GM12878 (cell line): ENCODE data around the gene COL18A1. TPM values are rescaled to one million over a fixed set of nuclear protein-coding genes. Genes with fewer than 3 reads are reported as not detected.

Experiments
- ATAC-seq: fragments of 200-7000 bp; cut with Tn5 transposase; 3 replicates; pipeline ENCODE4 v1.9.1; 2020; ENCODE audit warnings: mild to moderate bottlenecking, moderate library complexity
- BruUV-seq: library from RNA; stranded (reverse); fragments of 400-500 nt; replicated peaks from 2 replicates; lab custom pipeline; 2021; lab: Mats Ljungman, UMichigan
- CTCF ChIA-PET: fragments of 300-600 bp; sonication (Branson Sonifier 250); formaldehyde crosslinking; extraction: SDS; loops from one replicate; lab custom pipeline; 2021; ENCODE audit warnings: inconsistent platforms; lab: Yijun Ruan, JAX
- POLR2A ChIA-PET: fragments of 350-600 bp; formaldehyde crosslinking; extraction: SDS; loops from one replicate; lab custom pipeline; 2021; ENCODE audit warnings: inconsistent platforms; lab: Charles Lee
- RAD21 ChIA-PET: fragments of 300-600 bp; sonication (Branson Sonifier 250); formaldehyde crosslinking; loops from one replicate; lab custom pipeline; 2023; ENCODE audit warnings: antibody characterized with exemption; ENCODE audit not compliant: unreplicated experiment; lab: Charles Lee
- SMC1A ChIA-PET: fragments of 300-600 bp; sonication (Branson Sonifier 250); formaldehyde crosslinking; loops from one replicate; lab custom pipeline; 2023; ENCODE audit not compliant: unreplicated experiment, uncharacterized antibody; lab: Charles Lee
- DNase-seq: peaks from one replicate; pipeline ENCODE4 v3.0.0-alpha.2; 2011; ENCODE audit warnings: low read depth, low spot score
- FAIRE-seq: peaks from 3 replicates; lab custom pipeline; 2011; peaks lifted over from hg19 to GRCh38; lab: Jason Lieb, UNC
- H2AFZ ChIP-seq: 2 replicates; pipeline ENCODE4 v1.6.0; 2011; ENCODE audit warnings: low read depth, low read length, control low read depth; ENCODE audit not compliant: control insufficient read depth
- H3K27ac ChIP-seq: 2 replicates; pipeline ENCODE4 v1.5.1; 2011; ENCODE audit warnings: control low read depth; ENCODE audit not compliant: control insufficient read depth, insufficient read depth
- H3K27me3 ChIP-seq, 2 experiments: replicated peaks in 1 of 2; 2 replicates each; pipeline versions ENCODE4 v1.6.0 to v1.6.1; 2011; ENCODE audit warnings: low read length in 1 of 2; ENCODE audit not compliant: control insufficient read depth in 2 of 2, insufficient read depth in 2 of 2
- H3K36me3 ChIP-seq, 2 experiments: 2 replicates each; pipeline ENCODE4 v1.5.1; 2011; ENCODE audit warnings: low read length in 1 of 2; ENCODE audit not compliant: control insufficient read depth in 2 of 2, insufficient read depth in 2 of 2
- H3K4me1 ChIP-seq: 2 replicates; pipeline ENCODE4 v1.6.1; 2011; ENCODE audit warnings: mild to moderate bottlenecking, low read length, moderate library complexity, mixed read lengths; ENCODE audit not compliant: control insufficient read depth, insufficient read depth
- H3K4me2 ChIP-seq: 2 replicates; pipeline ENCODE4 v1.6.0; 2011; ENCODE audit warnings: control low read depth; ENCODE audit not compliant: control insufficient read depth, insufficient read depth
- H3K4me3 ChIP-seq: fragments of 200-600 bp; sonication (generic); 2 replicates; pipeline ENCODE4 v1.5.1; 2016
- H3K79me2 ChIP-seq: 2 replicates; pipeline ENCODE4 v1.6.0; 2011; ENCODE audit warnings: low read length; ENCODE audit not compliant: control insufficient read depth, insufficient read depth
- H3K9ac ChIP-seq: 2 replicates; pipeline ENCODE4 v1.8.0; 2011; ENCODE audit warnings: low read length, control low read depth, mixed read lengths; ENCODE audit not compliant: control insufficient read depth, insufficient read depth
- H3K9me3 ChIP-seq: replicated peaks from 3 replicates; pipeline ENCODE4 v1.5.1; 2011; ENCODE audit warnings: mild to moderate bottlenecking, low read length; ENCODE audit not compliant: control insufficient read depth, insufficient read depth
- H4K20me1 ChIP-seq: 2 replicates; pipeline ENCODE4 v1.6.0; 2011; ENCODE audit not compliant: control insufficient read depth, insufficient read depth
- BCL3 ChIP-seq: IDR thresholded peaks from 2 replicates; pipeline ENCODE4 v1.6.1; 2011; ENCODE audit warnings: borderline replicate concordance, low read depth, mild to moderate bottlenecking, moderate library complexity, low read length; ENCODE audit not compliant: insufficient read depth, poor library complexity, severe bottlenecking
- ESRRA ChIP-seq: IDR thresholded peaks from 2 replicates; pipeline ENCODE4 v1.6.1; 2012; ENCODE audit warnings: mild to moderate bottlenecking, low read length, improper control_type of control experiment
- HDAC2 ChIP-seq: fragments of 200-600 bp; sonication (generic); IDR thresholded peaks from 2 replicates; pipeline ENCODE4 v1.6.1; 2017
- SKIL ChIP-seq: fragments of 450-650 bp; IDR thresholded peaks from 2 replicates; pipeline ENCODE4 v1.6.1; 2017; ENCODE audit warnings: mild to moderate bottlenecking, low read depth, inconsistent platforms; ENCODE audit not compliant: poor library complexity, severe bottlenecking
- WGBS: methylation state at CpG from one replicate; pipeline ENCODE4 v1.1.6; 2016; ENCODE audit warnings: low lambda C conversion rate; ENCODE audit not compliant: insufficient replicate concordance, insufficient coverage; ENCODE audit errors: missing lambda C conversion rate; 5-methylcytosine and 5-hydroxymethylcytosine counted together
- in situ Hi-C: fragments of 300-500 bp; cut with MboI; formaldehyde crosslinking; loops from 9 replicates; pipeline ENCODE4 v1.14.3; 2018; ENCODE audit warnings: mixed read lengths
- intact Hi-C: fragments of 100-400 bp; cut with micrococcal nuclease; formaldehyde crosslinking; loops from one replicate; pipeline ENCODE4 v1.14.2; 2022; ENCODE audit not compliant: unreplicated experiment
- polyA plus RNA-seq, 11 experiments: library from polyadenylated mRNA; depleted of rRNA in 4 of 11; unstranded in 6 of 11; stranded (reverse) in 5 of 11; fragments of >200 nt; fragmentation: Nextera tagmentation in 4 of 11; fragmentation: Illumina TruSeq in 1 of 11; extraction: Ambion mirVana in 4 of 11; extraction: Trizol in 1 of 11; gene quantifications; 1 replicate in 1 of 11; 2 replicates in 10 of 11; pipeline versions ENCODE4 v1.2.1 to v1.2.3, GENCODE V29; 2011 to 2016; ENCODE audit warnings: inconsistent platforms in 2 of 11, missing spikeins in 2 of 11, low read depth in 1 of 11
- total RNA-seq, 4 experiments: library from RNA; depleted of rRNA in 3 of 4; stranded (reverse); fragments of >200 nt in 3 of 4; fragmentation: Illumina TruSeq in 1 of 4; extraction: Trizol in 1 of 4; gene quantifications; 2 replicates each; pipeline versions ENCODE4 v1.2.1 to v1.2.3, GENCODE V29; 2013 to 2021

COL18A1 gene
- total and polyA plus RNA-seq, 10 of the 15 experiments (the other 5 are each of a cell fraction or from before 2014, with no cell fraction given) = under 0.01 to 0.49 (median 0.09) TPM; not detected in 3

- Histone ChIP-seq H3K4me2 (no peak overlapping the region), H3K9ac (no peak overlapping the region), H3K4me1 (no peaks in the 10 kb centered on the region), H3K79me2 (no peaks in the 10 kb centered on the region), H3K36me3 (no peaks in the 10 kb centered on the region), H3K27me3 (no peaks in the 10 kb centered on the region), H3K27ac (no peak overlapping the region), H2AFZ (no peak overlapping the region), H4K20me1 (no peaks in the 10 kb centered on the region), H3K9me3 (no peaks in the 10 kb centered on the region), H3K4me3 (no peak overlapping the region)
- BruUV-seq = no TSS peak
- in situ Hi-C loops = no loop called here
- 82% methylated on average over 8 of the region's 9 CpGs for WGBS
- TF ChIP-seq BCL3 (peak; percentile 8), SKIL (no peak), HDAC2 (no peak), ESRRA (no peak)
- intact Hi-C loops = no loop called here
- POLR2A ChIA-PET = no interaction called here
- no peak for DNase-seq
- SMC1A ChIA-PET = no interaction called here
- CTCF ChIA-PET = no interaction called here
- RAD21 ChIA-PET = no interaction called here
- ATAC-seq = no peak
- FAIRE-seq = no peak
Measured at GRCh38 chr21:45507523-45507875, 102.5 kb downstream of the COL18A1 start.
